Measurements from ENCODE around the gene CCL17.

- TF ChIP-seq POLR2A (IDR thresholded peaks at IDR 0.05) (no peak), CTCF (IDR thresholded peaks at IDR 0.05) (no peak)
These were observed 40.9 kb downstream of the CCL17 start for GRCh38 chr16:57445510-57445909.

All from upper lobe of left lung (tissue), 4 donors.